GM12878 (cell line): Measurements from ENCODE around the gene UGT2A3. TPM values are rescaled to one million over a fixed set of nuclear protein-coding genes. Genes with fewer than 3 reads are reported as not detected.

Experiments used
- ATAC-seq: fragments of 200-7000 bp; cut with Tn5 transposase; 3 replicates; pipeline ENCODE4 v1.9.1; 2020; ENCODE audit warnings: mild to moderate bottlenecking, moderate library complexity
- BruUV-seq: library from RNA; stranded (reverse); fragments of 400-500 nt; replicated peaks from 2 replicates; lab custom pipeline; 2021; lab: Mats Ljungman, UMichigan
- CTCF ChIA-PET: fragments of 300-600 bp; sonication (Branson Sonifier 250); formaldehyde crosslinking; extraction: SDS; loops from one replicate; lab custom pipeline; 2021; ENCODE audit warnings: inconsistent platforms; lab: Yijun Ruan, JAX
- POLR2A ChIA-PET: fragments of 350-600 bp; formaldehyde crosslinking; extraction: SDS; loops from one replicate; lab custom pipeline; 2021; ENCODE audit warnings: inconsistent platforms; lab: Charles Lee
- RAD21 ChIA-PET: fragments of 300-600 bp; sonication (Branson Sonifier 250); formaldehyde crosslinking; loops from one replicate; lab custom pipeline; 2023; ENCODE audit warnings: antibody characterized with exemption; ENCODE audit not compliant: unreplicated experiment; lab: Charles Lee
- SMC1A ChIA-PET: fragments of 300-600 bp; sonication (Branson Sonifier 250); formaldehyde crosslinking; loops from one replicate; lab custom pipeline; 2023; ENCODE audit not compliant: unreplicated experiment, uncharacterized antibody; lab: Charles Lee
- DNase-seq: peaks from one replicate; pipeline ENCODE4 v3.0.0-alpha.2; 2011; ENCODE audit warnings: low read depth, low spot score
- FAIRE-seq: peaks from 3 replicates; lab custom pipeline; 2011; peaks lifted over from hg19 to GRCh38; lab: Jason Lieb, UNC
- H2AFZ ChIP-seq: 2 replicates; pipeline ENCODE4 v1.6.0; 2011; ENCODE audit warnings: low read depth, low read length, control low read depth; ENCODE audit not compliant: control insufficient read depth
- H3K27ac ChIP-seq: 2 replicates; pipeline ENCODE4 v1.5.1; 2011; ENCODE audit warnings: control low read depth; ENCODE audit not compliant: control insufficient read depth, insufficient read depth
- H3K27me3 ChIP-seq, 2 experiments: replicated peaks in 1 of 2; 2 replicates each; pipeline versions ENCODE4 v1.6.0 to v1.6.1; 2011; ENCODE audit warnings: low read length in 1 of 2; ENCODE audit not compliant: control insufficient read depth in 2 of 2, insufficient read depth in 2 of 2
- H3K36me3 ChIP-seq, 2 experiments: 2 replicates each; pipeline ENCODE4 v1.5.1; 2011; ENCODE audit warnings: low read length in 1 of 2; ENCODE audit not compliant: control insufficient read depth in 2 of 2, insufficient read depth in 2 of 2
- H3K4me1 ChIP-seq: 2 replicates; pipeline ENCODE4 v1.6.1; 2011; ENCODE audit warnings: mild to moderate bottlenecking, low read length, moderate library complexity, mixed read lengths; ENCODE audit not compliant: control insufficient read depth, insufficient read depth
- H3K4me2 ChIP-seq: 2 replicates; pipeline ENCODE4 v1.6.0; 2011; ENCODE audit warnings: control low read depth; ENCODE audit not compliant: control insufficient read depth, insufficient read depth
- H3K4me3 ChIP-seq: fragments of 200-600 bp; sonication (generic); 2 replicates; pipeline ENCODE4 v1.5.1; 2016
- H3K79me2 ChIP-seq: 2 replicates; pipeline ENCODE4 v1.6.0; 2011; ENCODE audit warnings: low read length; ENCODE audit not compliant: control insufficient read depth, insufficient read depth
- H3K9ac ChIP-seq: 2 replicates; pipeline ENCODE4 v1.8.0; 2011; ENCODE audit warnings: low read length, control low read depth, mixed read lengths; ENCODE audit not compliant: control insufficient read depth, insufficient read depth
- H3K9me3 ChIP-seq: replicated peaks from 3 replicates; pipeline ENCODE4 v1.5.1; 2011; ENCODE audit warnings: mild to moderate bottlenecking, low read length; ENCODE audit not compliant: control insufficient read depth, insufficient read depth
- H4K20me1 ChIP-seq: 2 replicates; pipeline ENCODE4 v1.6.0; 2011; ENCODE audit not compliant: control insufficient read depth, insufficient read depth
- ATF3 ChIP-seq: IDR thresholded peaks from 2 replicates; pipeline ENCODE4 v1.6.1; 2011; ENCODE audit warnings: low read depth, mild to moderate bottlenecking, low read length, moderate library complexity, borderline replicate concordance; ENCODE audit errors: extremely low read depth
- CBX5 ChIP-seq: sonication (generic); IDR thresholded peaks from 2 replicates; pipeline ENCODE4 v1.6.1; 2016; ENCODE audit warnings: low read depth, moderate library complexity, mild to moderate bottlenecking, inconsistent platforms
- CEBPZ ChIP-seq: fragments of 150-350 bp; IDR thresholded peaks from 2 replicates; pipeline ENCODE4 v1.6.1; 2016; ENCODE audit warnings: low read depth, low read length
- E2F8 ChIP-seq: fragments of 450-650 bp; IDR thresholded peaks from 2 replicates; pipeline ENCODE4 v1.6.1; 2018; ENCODE audit warnings: mild to moderate bottlenecking, low read depth, moderate library complexity; ENCODE audit not compliant: partially characterized antibody
- EED ChIP-seq: sonication (generic); IDR thresholded peaks from 2 replicates; pipeline ENCODE4 v1.6.1; 2016; ENCODE audit warnings: antibody characterized with exemption, low read depth
- NBN ChIP-seq: fragments of 450-650 bp; IDR thresholded peaks from 2 replicates; pipeline ENCODE4 v1.6.1; 2016
- SIX5 ChIP-seq: IDR thresholded peaks from 2 replicates; pipeline ENCODE4 v1.6.1; 2011; ENCODE audit warnings: mild to moderate bottlenecking, low read depth, low read length, moderate library complexity; ENCODE audit not compliant: severe bottlenecking
- TARDBP ChIP-seq: IDR thresholded peaks from 2 replicates; pipeline ENCODE4 v1.6.1; 2016; ENCODE audit warnings: borderline replicate concordance
- TBL1XR1 ChIP-seq: IDR thresholded peaks from 2 replicates; pipeline ENCODE4 v1.6.1; 2012; ENCODE audit warnings: low read depth, low read length, improper control_type of control experiment
- WGBS: methylation state at CpG from one replicate; pipeline ENCODE4 v1.1.6; 2016; ENCODE audit warnings: low lambda C conversion rate; ENCODE audit not compliant: insufficient replicate concordance, insufficient coverage; ENCODE audit errors: missing lambda C conversion rate; 5-methylcytosine and 5-hydroxymethylcytosine counted together
- in situ Hi-C: fragments of 300-500 bp; cut with MboI; formaldehyde crosslinking; loops from 9 replicates; pipeline ENCODE4 v1.14.3; 2018; ENCODE audit warnings: mixed read lengths
- intact Hi-C: fragments of 100-400 bp; cut with micrococcal nuclease; formaldehyde crosslinking; loops from one replicate; pipeline ENCODE4 v1.14.2; 2022; ENCODE audit not compliant: unreplicated experiment
- polyA plus RNA-seq, 11 experiments: library from polyadenylated mRNA; depleted of rRNA in 4 of 11; unstranded in 6 of 11; stranded (reverse) in 5 of 11; fragments of >200 nt; fragmentation: Nextera tagmentation in 4 of 11; fragmentation: Illumina TruSeq in 1 of 11; extraction: Ambion mirVana in 4 of 11; extraction: Trizol in 1 of 11; gene quantifications; 1 replicate in 1 of 11; 2 replicates in 10 of 11; pipeline versions ENCODE4 v1.2.1 to v1.2.3, GENCODE V29; 2011 to 2016; ENCODE audit warnings: inconsistent platforms in 2 of 11, missing spikeins in 2 of 11, low read depth in 1 of 11
- total RNA-seq, 4 experiments: library from RNA; depleted of rRNA in 3 of 4; stranded (reverse); fragments of >200 nt in 3 of 4; fragmentation: Illumina TruSeq in 1 of 4; extraction: Trizol in 1 of 4; gene quantifications; 2 replicates each; pipeline versions ENCODE4 v1.2.1 to v1.2.3, GENCODE V29; 2013 to 2021

The UGT2A3 gene
- total and polyA plus RNA-seq, 10 of the 15 experiments (the other 5 are each of a cell fraction or from before 2014, with no cell fraction given): 0.04 to 0.18 (median 0.09) TPM; not detected in 2

- Histone ChIP-seq H3K27me3 (no peaks in the 10 kb centered on the region), H4K20me1 (no peaks in the 10 kb centered on the region), H3K36me3 (no peaks in the 10 kb centered on the region), H3K4me3 (no peak overlapping the region), H3K9ac (no peak overlapping the region), H2AFZ (no peak overlapping the region), H3K4me1 (no peaks in the 10 kb centered on the region)
- no TSS peak for BruUV-seq
- ChIA-PET RAD21 (no interaction called here), POLR2A (no interaction called here)
- intact Hi-C loops: no loop called here
- TF ChIP-seq TBL1XR1 (no peak), CBX5 (no peak), NBN (no peak)
- TF ChIP-seq, all 136 proteins: peak for 0
- Histone ChIP-seq H3K4me2 (no peak overlapping the region), H3K27ac (no peak overlapping the region), H3K9me3 (no peaks in the 10 kb centered on the region), H3K79me2 (no peaks in the 10 kb centered on the region)
- FAIRE-seq (no peak), ATAC-seq (no peak), DNase-seq (no peak)
- 17% methylated on average over 3 of the region's 3 CpGs for whole genome bisulfite sequencing
- ChIA-PET SMC1A (interaction anchor here (0.7 to 1.7 kb wide), 8 partner anchors 9 to 87 kb away, joined by 3 to 8 read pairs (median 3); no protein-coding TSS in a partner anchor), CTCF (interaction anchor here (0.6 to 1.6 kb wide), 7 partner anchors 19 to 1186 kb away, joined by 3 to 5 read pairs (median 3); no protein-coding TSS in a partner anchor)
- in situ Hi-C loops: no loop called here
Measured at GRCh38 chr4:68997040-68997439, 45.4 kb upstream of the UGT2A3 start.

- RAD21 ChIA-PET: no interaction called here
- CTCF ChIA-PET: no interaction called here
- ATAC-seq: peak; percentile 56
- TF ChIP-seq E2F8 (no peak), SIX5 (no peak), ATF3 (no peak), CEBPZ (no peak), TARDBP (no peak), EED (no peak)
Measured at GRCh38 chr4:68995292-68995691, 43.7 kb upstream of the UGT2A3 start.

More at GRCh38 chr4:68995292-68995691, 43.7 kb upstream of the UGT2A3 start:
- SMC1A ChIA-PET: no interaction called here
- no peak overlapping the region for H3K9ac ChIP-seq
- no peaks in the 10 kb centered on the region for H3K27me3 ChIP-seq
- intact Hi-C loops (no loop called here), in situ Hi-C loops (no loop called here)
- no peaks in the 10 kb centered on the region for H3K4me1 ChIP-seq
- H2AFZ ChIP-seq: no peak overlapping the region
- DNase-seq: no peak
- no peak for FAIRE-seq
- no peaks in the 10 kb centered on the region for H4K20me1 ChIP-seq
- no CpG with 5 or more reads among the region's 2 CpGs for WGBS
- H3K36me3 ChIP-seq: no peaks in the 10 kb centered on the region
- no TSS peak for BruUV-seq
- H3K4me3 ChIP-seq: no peak overlapping the region
- no peak overlapping the region for H3K4me2 ChIP-seq
- H3K79me2 ChIP-seq: no peaks in the 10 kb centered on the region
- POLR2A ChIA-PET: no interaction called here
- H3K27ac ChIP-seq: no peak overlapping the region
- H3K9me3 ChIP-seq: no peaks in the 10 kb centered on the region
